ENCODE measurements around the gene ZFYVE9.

The ZFYVE9 gene

GRCh38 chr1:52112489-52112888 lies 29.4 kb upstream of the ZFYVE9 start:
- ChIA-PET POLR2A (no interaction called here), CTCF (interaction anchor here (0.7 kb wide), 1 partner anchor 184 kb away, joined by 3 read pairs; no protein-coding TSS in a partner anchor)
- Histone ChIP-seq H3K4me1 (ENCODE audit: control insufficient read depth, insufficient read depth, low read length) (no peaks in the 10 kb centered on the region), H3K27ac (ENCODE audit: extremely low read depth, low read depth, low read length) (no peak overlapping the region), H3K4me3 (ENCODE audit: low read depth, low read length) (no peak overlapping the region), H3K9me3 (ENCODE audit: control insufficient read depth, insufficient read depth, low read depth, low read length) (no peaks in the 10 kb centered on the region), H3K36me3 (ENCODE audit: control insufficient read depth in 2 of 2, insufficient read depth in 1 of 2, low read length in 2 of 2) (no peaks in the 10 kb centered on the region; a peak in 1 of 3 replicates)
- TF ChIP-seq RBAK (tag by site-specific recombination; IDR thresholded peaks at IDR 0.05) (no peak), ZEB2 (tag by site-specific recombination; IDR thresholded peaks at IDR 0.05) (no peak), ZNF24 (tag by site-specific recombination; IDR thresholded peaks at IDR 0.05) (no peak), OSR2 (tag by site-specific recombination; IDR thresholded peaks at IDR 0.05) (no peak), ZFP41 (tag by site-specific recombination; IDR thresholded peaks at IDR 0.05; ENCODE audit: borderline replicate concordance) (no peak), ZBTB7A (tag by site-specific recombination; IDR thresholded peaks at IDR 0.05; ENCODE audit: low read depth) (no peak), ZNF426 (tag by site-specific recombination; IDR thresholded peaks at IDR 0.05) (no peak), ZNF621 (tag by site-specific recombination; IDR thresholded peaks at IDR 0.05) (no peak), ZNF610 (tag by site-specific recombination; IDR thresholded peaks at IDR 0.05; ENCODE audit: borderline replicate concordance) (no peak), SALL2 (tag by site-specific recombination; IDR thresholded peaks at IDR 0.05; ENCODE audit: borderline replicate concordance) (no peak), SP3 (tag by site-specific recombination; IDR thresholded peaks at IDR 0.05) (no peak), SETDB1 (IDR thresholded peaks at IDR 0.05; ENCODE audit: insufficient read length, low read length) (no peak), TCF7L2 (IDR thresholded peaks at IDR 0.05; ENCODE audit: borderline replicate concordance, low read depth, low read length) (no peak), SP2 (tag by site-specific recombination; IDR thresholded peaks at IDR 0.05) (no peak), ZNF548 (tag by site-specific recombination; IDR thresholded peaks at IDR 0.05) (no peak), SCRT2 (tag by site-specific recombination; IDR thresholded peaks at IDR 0.05) (no peak)
- TF ChIP-seq, protein P1, sequence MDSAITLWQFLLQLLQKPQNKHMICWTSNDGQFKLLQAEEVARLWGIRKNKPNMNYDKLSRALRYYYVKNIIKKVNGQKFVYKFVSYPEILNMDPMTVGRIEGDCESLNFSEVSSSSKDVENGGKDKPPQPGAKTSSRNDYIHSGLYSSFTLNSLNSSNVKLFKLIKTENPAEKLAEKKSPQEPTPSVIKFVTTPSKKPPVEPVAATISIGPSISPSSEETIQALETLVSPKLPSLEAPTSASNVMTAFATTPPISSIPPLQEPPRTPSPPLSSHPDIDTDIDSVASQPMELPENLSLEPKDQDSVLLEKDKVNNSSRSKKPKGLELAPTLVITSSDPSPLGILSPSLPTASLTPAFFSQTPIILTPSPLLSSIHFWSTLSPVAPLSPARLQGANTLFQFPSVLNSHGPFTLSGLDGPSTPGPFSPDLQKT (IDR thresholded peaks at IDR 0.05; ENCODE audit: borderline replicate concordance, low read depth, low read length) = no peak

GRCh38 chr1:52119301-52120079 lies 22.4 kb upstream of the ZFYVE9 start:
- Histone ChIP-seq H3K36me3 (ENCODE audit: control insufficient read depth in 2 of 2, insufficient read depth in 1 of 2, low read length in 2 of 2) (no peaks in the 10 kb centered on the region; a peak in 1 of 3 replicates), H3K4me1 (ENCODE audit: control insufficient read depth, insufficient read depth, low read length) (no peaks in the 10 kb centered on the region), H3K27ac (ENCODE audit: extremely low read depth, low read depth, low read length) (no peak overlapping the region), H3K4me3 (ENCODE audit: low read depth, low read length) (no peak overlapping the region), H3K9me3 (ENCODE audit: control insufficient read depth, insufficient read depth, low read depth, low read length) (no peaks in the 10 kb centered on the region)
- ChIA-PET POLR2A (no interaction called here), CTCF (no interaction called here)
- TF ChIP-seq ZNF792 (tag by site-specific recombination; IDR thresholded peaks at IDR 0.05) (no peak), ZSCAN23 (tag by site-specific recombination; IDR thresholded peaks at IDR 0.05) (no peak), FEZF1 (tag by site-specific recombination; IDR thresholded peaks at IDR 0.05) (no peak), TCF7L2 (IDR thresholded peaks at IDR 0.05; ENCODE audit: borderline replicate concordance, low read depth, low read length) (no peak), ZNF596 (tag by site-specific recombination; IDR thresholded peaks at IDR 0.05) (no peak), ZNF132 (tag by site-specific recombination; IDR thresholded peaks at IDR 0.05; ENCODE audit: borderline replicate concordance) (no peak), ZNF488 (tag by site-specific recombination; IDR thresholded peaks at IDR 0.05) (no peak), ZNF426 (tag by site-specific recombination; IDR thresholded peaks at IDR 0.05) (no peak), ZNF324 (tag by site-specific recombination; IDR thresholded peaks at IDR 0.05) (no peak), GLI2 (tag by site-specific recombination; IDR thresholded peaks at IDR 0.05; ENCODE audit: borderline replicate concordance, low read depth) (no peak), ZNF138 (tag by site-specific recombination; IDR thresholded peaks at IDR 0.05; ENCODE audit: borderline replicate concordance) (no peak)
- TF ChIP-seq, protein P2, sequence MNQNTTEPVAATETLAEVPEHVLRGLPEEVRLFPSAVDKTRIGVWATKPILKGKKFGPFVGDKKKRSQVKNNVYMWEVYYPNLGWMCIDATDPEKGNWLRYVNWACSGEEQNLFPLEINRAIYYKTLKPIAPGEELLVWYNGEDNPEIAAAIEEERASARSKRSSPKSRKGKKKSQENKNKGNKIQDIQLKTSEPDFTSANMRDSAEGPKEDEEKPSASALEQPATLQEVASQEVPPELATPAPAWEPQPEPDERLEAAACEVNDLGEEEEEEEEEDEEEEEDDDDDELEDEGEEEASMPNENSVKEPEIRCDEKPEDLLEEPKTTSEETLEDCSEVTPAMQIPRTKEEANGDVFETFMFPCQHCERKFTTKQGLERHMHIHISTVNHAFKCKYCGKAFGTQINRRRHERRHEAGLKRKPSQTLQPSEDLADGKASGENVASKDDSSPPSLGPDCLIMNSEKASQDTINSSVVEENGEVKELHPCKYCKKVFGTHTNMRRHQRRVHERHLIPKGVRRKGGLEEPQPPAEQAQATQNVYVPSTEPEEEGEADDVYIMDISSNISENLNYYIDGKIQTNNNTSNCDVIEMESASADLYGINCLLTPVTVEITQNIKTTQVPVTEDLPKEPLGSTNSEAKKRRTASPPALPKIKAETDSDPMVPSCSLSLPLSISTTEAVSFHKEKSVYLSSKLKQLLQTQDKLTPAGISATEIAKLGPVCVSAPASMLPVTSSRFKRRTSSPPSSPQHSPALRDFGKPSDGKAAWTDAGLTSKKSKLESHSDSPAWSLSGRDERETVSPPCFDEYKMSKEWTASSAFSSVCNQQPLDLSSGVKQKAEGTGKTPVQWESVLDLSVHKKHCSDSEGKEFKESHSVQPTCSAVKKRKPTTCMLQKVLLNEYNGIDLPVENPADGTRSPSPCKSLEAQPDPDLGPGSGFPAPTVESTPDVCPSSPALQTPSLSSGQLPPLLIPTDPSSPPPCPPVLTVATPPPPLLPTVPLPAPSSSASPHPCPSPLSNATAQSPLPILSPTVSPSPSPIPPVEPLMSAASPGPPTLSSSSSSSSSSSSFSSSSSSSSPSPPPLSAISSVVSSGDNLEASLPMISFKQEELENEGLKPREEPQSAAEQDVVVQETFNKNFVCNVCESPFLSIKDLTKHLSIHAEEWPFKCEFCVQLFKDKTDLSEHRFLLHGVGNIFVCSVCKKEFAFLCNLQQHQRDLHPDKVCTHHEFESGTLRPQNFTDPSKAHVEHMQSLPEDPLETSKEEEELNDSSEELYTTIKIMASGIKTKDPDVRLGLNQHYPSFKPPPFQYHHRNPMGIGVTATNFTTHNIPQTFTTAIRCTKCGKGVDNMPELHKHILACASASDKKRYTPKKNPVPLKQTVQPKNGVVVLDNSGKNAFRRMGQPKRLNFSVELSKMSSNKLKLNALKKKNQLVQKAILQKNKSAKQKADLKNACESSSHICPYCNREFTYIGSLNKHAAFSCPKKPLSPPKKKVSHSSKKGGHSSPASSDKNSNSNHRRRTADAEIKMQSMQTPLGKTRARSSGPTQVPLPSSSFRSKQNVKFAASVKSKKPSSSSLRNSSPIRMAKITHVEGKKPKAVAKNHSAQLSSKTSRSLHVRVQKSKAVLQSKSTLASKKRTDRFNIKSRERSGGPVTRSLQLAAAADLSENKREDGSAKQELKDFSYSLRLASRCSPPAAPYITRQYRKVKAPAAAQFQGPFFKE (tag by site-specific recombination; IDR thresholded peaks at IDR 0.05; ENCODE audit: borderline replicate concordance) = no peak

Measured in HEK293 (cell line).